Calu3 (cell line): ENCODE results near the gene ACTR6. TPM values are rescaled to one million over a fixed set of nuclear protein-coding genes. Genes with fewer than 3 reads are reported as not detected.

Source experiments
- BruUV-seq: library from RNA; stranded (reverse); fragments of 400-500 nt; replicated peaks from 2 replicates; lab custom pipeline; 2021; lab: Mats Ljungman, UMichigan
- CTCF ChIA-PET: fragments of 300-600 bp; sonication (Branson Sonifier 250); formaldehyde crosslinking; loops from one replicate; lab custom pipeline; 2022; ENCODE audit warnings: antibody characterized with exemption; lab: Charles Lee
- DNase-seq: peaks from one replicate; pipeline ENCODE4 v3.0.0; 2022
- H3K27ac Mint-ChIP-seq: one replicate; pipeline ENCODE4 v1.8.0; 2022; ENCODE audit warnings: mixed read lengths; ENCODE audit not compliant: unreplicated experiment
- H3K27me3 Mint-ChIP-seq: one replicate; pipeline ENCODE4 v1.8.0; 2022; ENCODE audit warnings: mixed read lengths; ENCODE audit not compliant: unreplicated experiment
- H3K36me3 Mint-ChIP-seq: one replicate; pipeline ENCODE4 v1.8.0; 2022; ENCODE audit warnings: mild to moderate bottlenecking, moderate library complexity, mixed read lengths; ENCODE audit not compliant: insufficient read depth, unreplicated experiment
- H3K4me1 Mint-ChIP-seq: one replicate; pipeline ENCODE4 v1.8.0; 2022; ENCODE audit warnings: mild to moderate bottlenecking, low read depth, mixed read lengths; ENCODE audit not compliant: unreplicated experiment
- H3K4me3 Mint-ChIP-seq: one replicate; pipeline ENCODE4 v1.8.0; 2022; ENCODE audit warnings: mild to moderate bottlenecking, low read depth, moderate library complexity, mixed read lengths; ENCODE audit not compliant: unreplicated experiment
- H3K9me3 Mint-ChIP-seq: one replicate; pipeline ENCODE4 v1.8.0; 2022; ENCODE audit warnings: low read depth, mixed read lengths; ENCODE audit not compliant: unreplicated experiment
- CTCF ChIP-seq: fragments of 200-600 bp; IDR thresholded peaks from one replicate; pipeline ENCODE4 v1.8.0; 2022; ENCODE audit warnings: antibody characterized with exemption; ENCODE audit not compliant: unreplicated experiment
- intact Hi-C: fragments of 100-400 bp; cut with micrococcal nuclease; formaldehyde crosslinking; loops from one replicate; pipeline ENCODE4 v1.10.0; 2022; ENCODE audit not compliant: unreplicated experiment
- total RNA-seq: library from RNA; stranded (reverse); gene quantifications from 2 replicates; pipeline ENCODE4 v1.2.3, GENCODE V29; 2022

Gene ACTR6
- total RNA-seq, 1 experiment from 2014 or later = 35.2 TPM

- intact Hi-C loops = no loop called here
- Mint-ChIP-seq H3K9me3 (no peaks in the 10 kb centered on the region), H3K36me3 (peaks cover 9% of the 10 kb centered on the region), H3K27ac (peak overlapping the region; percentile 14), H3K27me3 (no peaks in the 10 kb centered on the region), H3K4me3 (peak overlapping the region; percentile 65), H3K4me1 (peaks cover 13% of the 10 kb centered on the region)
- BruUV-seq = no TSS peak
- peak; percentile 88 for DNase-seq
- CTCF ChIA-PET = interaction anchor here (0.6 to 1.8 kb wide), 7 partner anchors 9 to 348 kb away, joined by 3 to 11 read pairs (median 4); partner anchors contain the start of gene ACTR6
- TF ChIP-seq CTCF = no peak
Observed at GRCh38 chr12:100163416-100164152, 37.0 kb upstream of the ACTR6 start.

- no peak for TF ChIP-seq CTCF
- H3K4me3 Mint-ChIP-seq = peak overlapping the region; percentile 65
- CTCF ChIA-PET = interaction anchor here (0.6 to 1.8 kb wide), 8 partner anchors 10 to 347 kb away, joined by 3 to 11 read pairs (median 4); partner anchors contain the start of gene ACTR6
- H3K27me3 Mint-ChIP-seq = no peaks in the 10 kb centered on the region
- H3K4me1 Mint-ChIP-seq = peaks cover 13% of the 10 kb centered on the region
- intact Hi-C loops = no loop called here
- BruUV-seq = no TSS peak
- no peaks in the 10 kb centered on the region for H3K9me3 Mint-ChIP-seq
- H3K36me3 Mint-ChIP-seq = peaks cover 9% of the 10 kb centered on the region
- no peak for DNase-seq
- H3K27ac Mint-ChIP-seq = peak overlapping the region; percentile 14
Observed at GRCh38 chr12:100164153-100164704, 36.4 kb upstream of the ACTR6 start.

- Mint-ChIP-seq H3K27ac (no peak overlapping the region), H3K4me1 (peaks cover 13% of the 10 kb centered on the region), H3K4me3 (no peak overlapping the region), H3K9me3 (no peaks in the 10 kb centered on the region), H3K27me3 (no peaks in the 10 kb centered on the region), H3K36me3 (peaks cover 9% of the 10 kb centered on the region)
- intact Hi-C loops = no loop called here
- CTCF ChIA-PET = interaction anchor here (0.6 kb wide), 1 partner anchor 36 kb away, joined by 4 read pairs; no protein-coding TSS in a partner anchor
- DNase-seq = no peak
- no peak for TF ChIP-seq CTCF
- no TSS peak for BruUV-seq
Observed at GRCh38 chr12:100165356-100165755, 35.3 kb upstream of the ACTR6 start.

- no peaks in the 10 kb centered on the region for H3K27me3 Mint-ChIP-seq
- no peaks in the 10 kb centered on the region for H3K9me3 Mint-ChIP-seq
- H3K4me3 Mint-ChIP-seq = no peak overlapping the region
- BruUV-seq = no TSS peak
- peaks cover 9% of the 10 kb centered on the region for H3K36me3 Mint-ChIP-seq
- peaks cover 13% of the 10 kb centered on the region for H3K4me1 Mint-ChIP-seq
- intact Hi-C loops = no loop called here
- no peak overlapping the region for H3K27ac Mint-ChIP-seq
- CTCF ChIA-PET = no interaction called here
- no peak for TF ChIP-seq CTCF
- no peak for DNase-seq
Observed at GRCh38 chr12:100166232-100166631, 34.4 kb upstream of the ACTR6 start.
